Measurements from ENCODE around the gene FOXL3. TPM values are rescaled to one million over a fixed set of nuclear protein-coding genes. Genes with fewer than 3 reads are reported as not detected.

The FOXL3 gene
- total RNA-seq, 6 experiments from 2014 or later: not detected

DNA sequence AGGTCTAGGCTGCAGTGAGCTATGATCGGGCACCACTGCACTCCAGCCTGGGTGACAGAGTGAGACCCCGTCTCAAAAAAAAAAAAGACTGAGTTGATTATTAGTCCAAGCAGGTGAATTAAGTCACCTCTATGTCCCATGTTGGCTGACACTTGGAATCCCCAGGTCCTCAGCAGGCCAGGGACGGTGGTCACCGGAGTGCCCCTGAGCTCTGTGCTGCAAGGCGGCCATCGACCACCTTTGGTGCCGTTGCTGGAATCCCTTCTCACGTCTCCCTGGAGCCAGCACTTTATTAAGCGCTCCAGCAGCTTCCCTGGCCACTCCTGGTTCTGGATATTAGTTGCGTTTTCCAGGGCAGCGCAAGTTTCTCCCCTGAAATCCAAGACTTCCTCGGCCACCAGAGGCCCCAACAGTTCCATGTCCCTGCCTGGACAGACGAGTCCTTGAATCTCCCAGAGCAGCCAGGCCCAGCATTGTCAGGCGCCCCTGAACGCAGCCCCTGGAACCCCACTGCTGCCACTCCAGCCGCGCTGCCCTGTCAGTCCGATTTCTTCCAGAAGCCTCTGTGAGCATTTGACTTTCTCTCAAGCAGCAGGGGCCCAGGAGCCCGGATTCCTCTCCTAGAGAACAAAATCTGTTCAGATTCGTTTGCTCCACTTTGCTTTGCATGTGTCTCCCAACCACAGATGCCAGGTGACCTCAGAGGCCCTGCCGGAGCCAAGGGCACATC lies 38.4 kb upstream of the FOXL3 start:
- ATAC-seq (no peak), DNase-seq (no peak)
- TF ChIP-seq, protein P1, sequence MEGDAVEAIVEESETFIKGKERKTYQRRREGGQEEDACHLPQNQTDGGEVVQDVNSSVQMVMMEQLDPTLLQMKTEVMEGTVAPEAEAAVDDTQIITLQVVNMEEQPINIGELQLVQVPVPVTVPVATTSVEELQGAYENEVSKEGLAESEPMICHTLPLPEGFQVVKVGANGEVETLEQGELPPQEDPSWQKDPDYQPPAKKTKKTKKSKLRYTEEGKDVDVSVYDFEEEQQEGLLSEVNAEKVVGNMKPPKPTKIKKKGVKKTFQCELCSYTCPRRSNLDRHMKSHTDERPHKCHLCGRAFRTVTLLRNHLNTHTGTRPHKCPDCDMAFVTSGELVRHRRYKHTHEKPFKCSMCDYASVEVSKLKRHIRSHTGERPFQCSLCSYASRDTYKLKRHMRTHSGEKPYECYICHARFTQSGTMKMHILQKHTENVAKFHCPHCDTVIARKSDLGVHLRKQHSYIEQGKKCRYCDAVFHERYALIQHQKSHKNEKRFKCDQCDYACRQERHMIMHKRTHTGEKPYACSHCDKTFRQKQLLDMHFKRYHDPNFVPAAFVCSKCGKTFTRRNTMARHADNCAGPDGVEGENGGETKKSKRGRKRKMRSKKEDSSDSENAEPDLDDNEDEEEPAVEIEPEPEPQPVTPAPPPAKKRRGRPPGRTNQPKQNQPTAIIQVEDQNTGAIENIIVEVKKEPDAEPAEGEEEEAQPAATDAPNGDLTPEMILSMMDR (IDR thresholded peaks at IDR 0.05): no peak
- no peak for TF ChIP-seq POLR2A (IDR thresholded peaks at IDR 0.05)

DNA sequence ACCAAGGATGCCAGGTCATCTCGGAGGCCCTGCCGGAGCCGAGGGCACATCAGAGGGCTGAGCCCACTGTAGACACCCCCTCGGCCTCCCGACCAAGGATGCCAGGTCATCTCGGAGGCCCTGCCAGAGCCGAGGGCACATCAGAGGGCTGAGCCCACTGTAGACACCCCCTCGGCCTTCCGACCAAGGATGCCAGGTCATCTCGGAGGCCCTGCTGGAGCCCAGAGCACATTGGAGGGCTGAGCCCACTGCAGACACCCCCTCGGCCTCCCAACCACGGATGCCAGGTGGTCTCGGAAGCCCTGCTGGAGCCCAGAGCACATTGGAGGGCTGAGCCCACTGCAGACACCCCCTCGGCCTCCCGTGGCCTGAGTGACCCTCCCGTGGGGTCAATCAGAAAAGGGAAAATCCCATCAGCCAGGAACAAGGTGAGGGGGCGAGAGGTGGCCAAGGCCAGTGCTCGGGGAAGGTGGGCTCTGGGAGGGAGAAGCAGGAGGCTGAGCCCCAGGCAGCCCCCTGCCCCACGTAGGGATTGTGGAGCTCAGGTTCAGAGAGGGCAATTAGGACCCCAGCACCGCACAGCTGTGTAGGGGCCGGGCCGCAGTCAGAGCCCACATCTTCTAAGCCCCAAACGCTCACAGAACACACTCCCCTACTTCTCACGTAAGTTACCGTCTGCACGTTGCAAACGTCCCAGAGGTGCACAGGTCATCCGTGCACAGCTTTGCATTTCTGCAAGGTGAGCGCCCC lies 37.6 kb upstream of the FOXL3 start:
- WGBS (ENCODE audit: insufficient coverage, low coverage, low lambda C conversion rate, missing lambda C conversion rate): 74% methylated on average over 5 of the region's 29 CpGs
- Histone ChIP-seq H3K9me3 (no peaks in the 10 kb centered on the region), H3K4me3 (no peak overlapping the region), H3K27ac (no peak overlapping the region), H3K4me1 (no peaks in the 10 kb centered on the region), H3K36me3 (peaks cover 0 to 85% (median 38%) of the 10 kb centered on the region in 4 donors), H3K27me3 (no peaks in the 10 kb centered on the region)
- intact Hi-C loops (cut with DNase I): no loop called here
- ATAC-seq (peak in 1 of 4 donors; percentile 1), DNase-seq (no peak)
- TF ChIP-seq, protein P1 (IDR thresholded peaks at IDR 0.05): no peak

More for the DNA sequence above, 38.4 kb upstream of the FOXL3 start:
- H3K27ac ChIP-seq: no peak overlapping the region
- peaks cover 0 to 80% (median 35%) of the 10 kb centered on the region in 4 donors for H3K36me3 ChIP-seq
- 81% methylated on average over 5 of the region's 21 CpGs for WGBS (ENCODE audit: insufficient coverage, low coverage, low lambda C conversion rate, missing lambda C conversion rate)
- no peak overlapping the region for H3K4me3 ChIP-seq
- intact Hi-C loops (cut with DNase I): no loop called here
- no peaks in the 10 kb centered on the region for H3K4me1 ChIP-seq
- no peaks in the 10 kb centered on the region for H3K9me3 ChIP-seq
- H3K27me3 ChIP-seq: no peaks in the 10 kb centered on the region

DNA sequence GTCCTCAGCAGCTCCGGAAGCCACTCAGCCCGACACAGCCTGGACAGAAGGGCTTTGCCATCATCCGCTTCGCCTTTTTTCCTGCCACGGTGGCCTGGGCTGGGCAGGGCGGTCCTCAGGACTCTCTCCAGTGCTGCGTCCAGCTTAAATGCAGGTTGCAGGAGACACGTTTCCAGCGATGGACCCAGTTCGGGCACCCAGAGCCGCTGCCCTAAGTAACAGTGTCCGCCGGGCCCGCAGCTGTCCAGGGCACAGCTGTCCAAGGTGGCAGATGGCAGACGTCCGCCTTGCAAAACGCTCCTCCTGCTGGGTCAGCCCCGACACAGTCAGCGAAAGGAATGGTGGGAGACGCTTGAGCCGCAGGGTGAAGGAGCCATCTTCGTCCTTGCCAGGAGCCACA lies 37.0 kb upstream of the FOXL3 start:
- ATAC-seq (no peak), DNase-seq (no peak)
- H3K27ac ChIP-seq: no peak overlapping the region
- H3K9me3 ChIP-seq: no peaks in the 10 kb centered on the region
- no peak for TF ChIP-seq POLR2A (IDR thresholded peaks at IDR 0.05)
- TF ChIP-seq, protein P1 (IDR thresholded peaks at IDR 0.05): no peak
- intact Hi-C loops (cut with DNase I): no loop called here
- H3K4me3 ChIP-seq: no peak overlapping the region
- H3K4me1 ChIP-seq: no peaks in the 10 kb centered on the region
- H3K36me3 ChIP-seq: peaks cover 0 to 83% (median 35%) of the 10 kb centered on the region in 4 donors
- 89% methylated on average over 5 of the region's 22 CpGs for WGBS (ENCODE audit: insufficient coverage, low coverage, low lambda C conversion rate, missing lambda C conversion rate)
- H3K27me3 ChIP-seq: no peaks in the 10 kb centered on the region

GRCh38 chr7:253581-254336 lies 36.2 kb upstream of the FOXL3 start:
- no peaks in the 10 kb centered on the region for H3K9me3 ChIP-seq
- peak in 1 of 3 donors; percentile 42 for DNase-seq
- H3K27ac ChIP-seq: no peak overlapping the region
- no peak overlapping the region for H3K4me3 ChIP-seq
- peaks cover 0 to 82% (median 36%) of the 10 kb centered on the region in 4 donors for H3K36me3 ChIP-seq
- no peaks in the 10 kb centered on the region for H3K27me3 ChIP-seq
- intact Hi-C loops (cut with DNase I): no loop called here
- no peak for ATAC-seq
- TF ChIP-seq, protein P1 (IDR thresholded peaks at IDR 0.05): no peak
- TF ChIP-seq POLR2A (IDR thresholded peaks at IDR 0.05): no peak
- H3K4me1 ChIP-seq: no peaks in the 10 kb centered on the region
- 88% methylated on average over 19 of the region's 41 CpGs for WGBS (ENCODE audit: insufficient coverage, low coverage, low lambda C conversion rate, missing lambda C conversion rate)

Measured in right lobe of liver (tissue), 6 donors.